Tibial nerve (tissue), 4 donors: ENCODE measurements around the gene C14orf180. TPM values are rescaled to one million over a fixed set of nuclear protein-coding genes. Genes with fewer than 3 reads are reported as not detected.

Source experiments
- DNase-seq, 2 donors: peaks; one replicate each; pipeline ENCODE4 v3.0.0-alpha.2; 2019; ENCODE audit warnings: low spot score in 2 of 2
- H3K27ac ChIP-seq, 4 donors: fragments of 200-600 bp; sonication (generic) in 3 of 4; one replicate each; pipeline ENCODE4 v1.5.1; 2017 to 2019; ENCODE audit warnings: mild to moderate bottlenecking in 1 of 4
- H3K27me3 ChIP-seq, 2 donors: fragments of 200-600 bp; sonication (generic) in 1 of 2; one replicate each; pipeline versions ENCODE4 v1.5.1 to v1.6.0; 2017 to 2019
- H3K36me3 ChIP-seq, 3 donors: fragments of 200-600 bp; sonication (generic); one replicate each; pipeline ENCODE4 v1.5.1; 2018 to 2019
- H3K4me1 ChIP-seq, 4 donors: fragments of 200-600 bp; sonication (generic) in 3 of 4; one replicate each; pipeline ENCODE4 v1.5.1; 2017 to 2019
- H3K4me3 ChIP-seq, 4 donors: fragments of 200-600 bp; sonication (generic) in 3 of 4; one replicate each; pipeline ENCODE4 v1.5.1; 2017 to 2019; ENCODE audit warnings: mild to moderate bottlenecking in 1 of 4, moderate library complexity in 1 of 4
- H3K9me3 ChIP-seq, 4 donors: fragments of 200-600 bp; sonication (generic) in 3 of 4; one replicate each; pipeline ENCODE4 v1.5.1; 2017 to 2019
- EP300 ChIP-seq, 2 donors: sonication (generic); formaldehyde crosslinking; IDR thresholded peaks; one replicate each; pipeline ENCODE4 v1.6.1; 2017; ENCODE audit warnings: antibody characterized with exemption in 2 of 2, mild to moderate bottlenecking in 1 of 2
- POLR2A ChIP-seq, 2 donors: fragments of 450-650 bp; IDR thresholded peaks; one replicate each; pipeline ENCODE4 v1.6.1; 2017; ENCODE audit warnings: antibody characterized with exemption in 2 of 2, mild to moderate bottlenecking in 2 of 2, moderate library complexity in 2 of 2
- WGBS, 2 donors: methylation state at CpG; one replicate each; pipeline ENCODE4 v1.1.5; 2018; 5-methylcytosine and 5-hydroxymethylcytosine counted together
- total RNA-seq, 4 donors: library from RNA; depleted of rRNA; stranded (reverse); fragments of >200 nt; gene quantifications; one replicate each; pipeline ENCODE4 v1.1.0, GENCODE V29; 2016
- TF ChIP-seq, protein P1 (sequence below), 5 experiments: fragments of 200-600 bp in 3 of 5; fragments of 450-650 bp in 2 of 5; sonication (generic) in 3 of 5; IDR thresholded peaks; one replicate each; pipeline ENCODE4 v1.5.1; 2016 to 2019; ENCODE audit warnings: antibody characterized with exemption in 5 of 5, mild to moderate bottlenecking in 3 of 5, moderate library complexity in 2 of 5

C14orf180 gene
- total RNA-seq, 4 donors from 2014 or later: 6.1 to 31.2 (median 11.1) TPM

DNA sequence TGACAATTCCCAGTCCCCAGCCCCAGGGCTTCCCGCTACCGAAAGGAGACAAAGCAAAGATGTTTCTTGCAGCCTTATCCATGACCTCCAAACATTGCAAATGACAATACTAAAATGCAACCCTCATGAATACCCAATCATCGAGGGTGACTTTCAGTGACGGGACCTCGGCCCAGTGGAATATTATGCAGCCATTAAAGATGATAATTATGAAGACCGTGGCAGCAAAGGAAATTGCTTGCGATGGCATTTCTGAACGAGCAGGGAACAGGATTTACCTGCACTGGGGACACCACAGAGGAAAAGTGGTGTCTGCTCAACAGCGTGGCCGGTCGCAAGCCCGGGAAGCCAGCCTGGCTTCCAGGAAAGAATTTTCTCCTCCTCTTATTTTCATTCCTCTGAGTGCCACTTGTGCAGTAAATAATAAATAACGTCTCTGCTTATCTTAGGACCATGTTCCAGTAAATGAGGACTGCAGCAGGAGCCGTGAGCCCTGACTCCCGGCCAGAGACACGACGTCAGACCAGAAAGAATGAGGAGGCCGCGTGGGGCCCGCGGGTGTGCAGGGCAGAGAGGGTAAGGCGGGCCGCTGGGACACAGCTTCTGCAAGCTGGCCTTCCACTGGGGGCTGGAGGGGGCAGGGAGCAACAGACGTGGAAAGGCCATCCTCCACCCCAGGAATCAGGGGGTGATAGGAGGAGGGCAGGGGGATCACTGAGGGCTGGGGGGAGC, 6.6 kb downstream of the C14orf180 start:
- 55 to 62% methylated on average over 24 of the region's 24 CpGs for WGBS, 2 donors
- H3K36me3 ChIP-seq: no peaks in the 10 kb centered on the region
- no peaks in the 10 kb centered on the region for H3K9me3 ChIP-seq
- H3K4me3 ChIP-seq: no peak overlapping the region
- no peak for DNase-seq
- no peak overlapping the region for H3K27ac ChIP-seq
- TF ChIP-seq POLR2A (IDR thresholded peaks at IDR 0.05) (no peak), EP300 (IDR thresholded peaks at IDR 0.05) (no peak)
- TF ChIP-seq, protein P1, sequence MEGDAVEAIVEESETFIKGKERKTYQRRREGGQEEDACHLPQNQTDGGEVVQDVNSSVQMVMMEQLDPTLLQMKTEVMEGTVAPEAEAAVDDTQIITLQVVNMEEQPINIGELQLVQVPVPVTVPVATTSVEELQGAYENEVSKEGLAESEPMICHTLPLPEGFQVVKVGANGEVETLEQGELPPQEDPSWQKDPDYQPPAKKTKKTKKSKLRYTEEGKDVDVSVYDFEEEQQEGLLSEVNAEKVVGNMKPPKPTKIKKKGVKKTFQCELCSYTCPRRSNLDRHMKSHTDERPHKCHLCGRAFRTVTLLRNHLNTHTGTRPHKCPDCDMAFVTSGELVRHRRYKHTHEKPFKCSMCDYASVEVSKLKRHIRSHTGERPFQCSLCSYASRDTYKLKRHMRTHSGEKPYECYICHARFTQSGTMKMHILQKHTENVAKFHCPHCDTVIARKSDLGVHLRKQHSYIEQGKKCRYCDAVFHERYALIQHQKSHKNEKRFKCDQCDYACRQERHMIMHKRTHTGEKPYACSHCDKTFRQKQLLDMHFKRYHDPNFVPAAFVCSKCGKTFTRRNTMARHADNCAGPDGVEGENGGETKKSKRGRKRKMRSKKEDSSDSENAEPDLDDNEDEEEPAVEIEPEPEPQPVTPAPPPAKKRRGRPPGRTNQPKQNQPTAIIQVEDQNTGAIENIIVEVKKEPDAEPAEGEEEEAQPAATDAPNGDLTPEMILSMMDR (IDR thresholded peaks at IDR 0.05): no peak
- peaks cover 0 to 3% of the 10 kb centered on the region in 2 donors for H3K27me3 ChIP-seq
- H3K4me1 ChIP-seq: peaks cover 0 to 14% (median 0%) of the 10 kb centered on the region in 4 donors

DNA sequence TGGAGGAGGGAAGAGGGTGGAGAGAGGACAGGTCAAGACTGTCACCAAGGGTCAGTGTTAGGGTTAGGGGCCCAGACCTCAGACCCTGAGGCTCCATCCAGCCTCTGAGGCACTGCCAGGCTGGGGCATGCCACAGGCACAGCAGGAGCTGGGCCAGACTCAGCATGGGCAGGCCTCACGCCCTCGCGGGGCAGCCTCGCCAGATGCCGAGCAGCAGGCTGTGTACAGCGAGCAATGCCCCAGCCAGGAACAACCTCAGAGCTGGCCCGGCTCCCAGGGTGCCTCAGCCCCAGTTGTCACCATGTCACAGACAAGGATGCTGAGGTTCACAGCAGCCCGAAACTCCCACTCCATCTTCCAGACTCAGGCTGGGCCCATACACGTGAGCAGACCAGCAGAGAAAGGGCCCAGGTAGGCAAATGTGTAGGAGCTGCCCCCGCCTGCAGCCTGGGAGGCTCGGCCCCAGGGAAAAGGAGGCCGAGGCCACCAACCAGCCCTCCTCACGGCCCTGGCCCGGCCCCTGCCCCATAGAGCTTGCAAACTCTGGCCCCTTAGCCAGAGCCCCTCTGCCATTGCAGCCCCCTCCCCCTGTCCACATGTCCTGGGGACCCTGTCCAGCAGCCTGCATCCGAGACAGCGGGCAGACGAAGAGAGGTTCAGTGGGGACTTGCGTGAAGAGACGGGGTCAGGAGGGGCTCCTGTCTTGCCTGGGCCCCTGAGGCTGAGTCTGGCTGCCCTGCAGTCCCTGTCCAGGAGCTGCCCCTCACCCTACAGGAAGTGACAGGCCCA, 7.5 kb downstream of the C14orf180 start:
- TF ChIP-seq EP300 (IDR thresholded peaks at IDR 0.05): no peak
- TF ChIP-seq POLR2A (IDR thresholded peaks at IDR 0.05): no peak
- TF ChIP-seq, protein P1 (IDR thresholded peaks at IDR 0.05): no peak
- no peaks in the 10 kb centered on the region for H3K36me3 ChIP-seq
- no peak overlapping the region for H3K27ac ChIP-seq
- no peak for DNase-seq
- peaks cover 0 to 14% (median 0%) of the 10 kb centered on the region in 4 donors for H3K4me1 ChIP-seq
- no peaks in the 10 kb centered on the region for H3K9me3 ChIP-seq
- 65 to 82% methylated on average over 17 to 18 of the region's 19 CpGs for WGBS, 2 donors
- peaks cover 0 to 3% of the 10 kb centered on the region in 2 donors for H3K27me3 ChIP-seq
- no peak overlapping the region for H3K4me3 ChIP-seq

DNA sequence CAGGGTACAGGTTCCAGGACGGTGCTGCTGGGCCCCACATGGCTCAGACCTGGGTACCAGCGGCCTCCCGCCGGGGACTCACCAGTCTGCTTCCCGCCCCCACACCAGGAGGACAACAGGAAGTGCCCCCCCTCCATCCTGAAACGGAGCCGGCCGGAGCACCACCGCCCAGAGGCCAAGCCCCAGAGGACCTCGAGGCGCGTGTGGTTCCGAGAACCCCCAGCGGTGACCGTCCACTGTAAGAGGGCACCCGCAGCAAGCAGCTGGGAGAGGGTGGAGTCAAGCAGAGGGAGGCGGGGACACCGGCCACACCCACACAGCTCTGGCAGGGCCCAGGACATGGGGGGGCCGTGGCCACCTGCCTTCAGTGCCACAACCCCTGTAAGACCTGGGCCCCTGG, 8.1 kb downstream of the C14orf180 start:
- 37 to 40% methylated on average over 5 to 10 of the region's 19 CpGs for WGBS, 2 donors
- H3K9me3 ChIP-seq: no peaks in the 10 kb centered on the region
- H3K36me3 ChIP-seq: no peaks in the 10 kb centered on the region
- no peak for DNase-seq
- no peak overlapping the region for H3K27ac ChIP-seq
- TF ChIP-seq, protein P1 (IDR thresholded peaks at IDR 0.05): no peak
- no peak for TF ChIP-seq POLR2A (IDR thresholded peaks at IDR 0.05)
- TF ChIP-seq EP300 (IDR thresholded peaks at IDR 0.05): no peak
- H3K27me3 ChIP-seq: peaks cover 0 to 3% of the 10 kb centered on the region in 2 donors
- H3K4me1 ChIP-seq: peaks cover 0 to 14% (median 0%) of the 10 kb centered on the region in 4 donors
- H3K4me3 ChIP-seq: no peak overlapping the region

DNA sequence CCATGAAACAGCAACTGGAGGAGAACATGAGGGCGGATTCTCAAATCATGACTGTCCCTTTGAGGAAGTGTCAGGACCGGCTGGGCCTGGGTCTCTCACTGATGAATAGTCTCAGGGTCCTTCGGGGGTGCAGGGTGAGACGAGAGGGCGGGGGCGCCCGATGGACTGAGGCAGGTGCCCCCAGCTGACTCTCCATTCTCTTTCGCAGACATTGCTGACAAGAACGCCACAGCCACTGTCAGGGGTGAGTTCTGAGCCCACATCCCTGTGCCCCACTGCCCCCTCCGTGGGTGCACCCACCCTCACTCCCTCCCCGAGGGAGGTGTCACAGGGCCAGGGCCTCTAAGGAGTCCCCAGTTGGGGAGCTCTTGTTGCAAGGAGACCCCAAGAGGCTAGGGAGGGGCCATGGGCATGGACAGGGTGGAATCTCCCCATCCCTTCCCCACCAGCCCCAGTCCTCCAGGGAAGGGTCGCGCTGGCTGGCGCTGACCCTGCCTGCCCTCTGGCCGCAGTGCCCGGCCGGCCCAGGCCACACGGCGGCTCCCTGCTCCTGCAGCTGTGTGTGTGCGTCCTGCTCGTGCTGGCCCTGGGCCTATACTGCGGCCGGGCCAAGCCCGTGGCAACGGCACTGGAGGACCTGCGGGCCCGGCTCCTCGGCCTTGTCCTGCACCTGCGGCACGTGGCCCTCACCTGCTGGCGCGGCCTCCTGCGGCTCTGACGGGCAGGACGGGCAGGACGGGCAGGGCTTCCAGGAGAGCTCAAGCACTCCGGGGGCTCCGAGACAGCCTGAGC, 8.7 kb downstream of the C14orf180 start:
- Histone ChIP-seq H3K36me3 (no peaks in the 10 kb centered on the region), H3K27me3 (peaks cover 0 to 3% of the 10 kb centered on the region in 2 donors), H3K4me3 (no peak overlapping the region), H3K27ac (no peak overlapping the region), H3K4me1 (peaks cover 0 to 14% (median 0%) of the 10 kb centered on the region in 4 donors), H3K9me3 (no peaks in the 10 kb centered on the region)
- no peak for DNase-seq
- TF ChIP-seq POLR2A (IDR thresholded peaks at IDR 0.05) (no peak), EP300 (IDR thresholded peaks at IDR 0.05) (no peak)
- TF ChIP-seq, protein P1 (IDR thresholded peaks at IDR 0.05): no peak
- 74 to 84% methylated on average over 30 to 33 of the region's 38 CpGs for WGBS, 2 donors
